ENCODE results near the gene TMEM229B.

TMEM229B gene

DNA sequence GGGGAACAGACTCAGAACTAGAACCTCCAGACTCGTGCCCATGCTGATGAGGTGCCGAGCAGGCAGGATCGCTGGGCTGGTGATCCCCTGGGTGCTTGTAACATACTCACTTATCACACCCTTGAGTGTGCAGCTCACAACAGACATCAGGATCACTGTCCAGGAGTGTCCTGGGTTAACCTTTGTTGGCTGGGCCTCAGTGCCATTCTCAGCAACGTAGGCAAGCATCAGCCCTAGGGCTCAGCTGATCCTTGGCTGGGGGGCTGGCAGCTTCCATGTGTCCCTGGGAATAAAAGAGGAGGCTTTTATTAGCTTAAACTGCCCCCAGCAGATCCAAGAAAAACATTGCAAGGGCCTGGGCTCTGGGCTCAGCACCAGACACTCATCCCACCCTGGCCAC is 1.6 kb downstream of the TMEM229B start:
- DNase-seq (ENCODE audit: low read depth) = no peak

DNA sequence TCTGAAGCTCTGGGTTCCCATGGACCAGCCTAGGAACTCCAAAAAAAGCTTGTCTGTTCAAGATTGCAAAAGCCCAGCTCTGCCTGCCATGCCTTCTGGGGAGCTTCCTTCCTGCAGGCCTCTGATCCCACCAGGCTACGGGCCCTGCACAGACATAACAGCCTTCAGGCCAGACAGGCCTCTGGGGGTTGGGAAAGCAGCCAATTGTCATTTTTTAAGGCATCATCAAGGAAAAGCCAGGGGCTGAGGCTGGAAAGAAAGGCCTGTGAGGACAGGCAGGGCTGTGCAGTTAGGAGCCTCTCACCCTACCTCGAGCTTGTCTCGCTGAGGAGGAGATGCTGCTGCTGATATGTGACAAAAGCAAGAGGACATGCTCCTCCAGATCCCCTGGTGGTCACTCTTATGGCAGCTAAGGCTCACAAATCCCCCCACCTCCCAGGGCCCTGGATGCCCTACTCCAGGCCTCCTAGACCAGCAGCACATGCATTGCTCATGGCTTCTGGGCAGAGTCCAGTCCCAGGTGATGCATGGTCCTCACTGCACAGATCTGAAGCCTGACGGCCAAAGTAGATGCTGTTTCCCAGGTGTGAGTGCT is 2.9 kb downstream of the TMEM229B start:
- DNase-seq (ENCODE audit: low read depth) = no peak

DNA sequence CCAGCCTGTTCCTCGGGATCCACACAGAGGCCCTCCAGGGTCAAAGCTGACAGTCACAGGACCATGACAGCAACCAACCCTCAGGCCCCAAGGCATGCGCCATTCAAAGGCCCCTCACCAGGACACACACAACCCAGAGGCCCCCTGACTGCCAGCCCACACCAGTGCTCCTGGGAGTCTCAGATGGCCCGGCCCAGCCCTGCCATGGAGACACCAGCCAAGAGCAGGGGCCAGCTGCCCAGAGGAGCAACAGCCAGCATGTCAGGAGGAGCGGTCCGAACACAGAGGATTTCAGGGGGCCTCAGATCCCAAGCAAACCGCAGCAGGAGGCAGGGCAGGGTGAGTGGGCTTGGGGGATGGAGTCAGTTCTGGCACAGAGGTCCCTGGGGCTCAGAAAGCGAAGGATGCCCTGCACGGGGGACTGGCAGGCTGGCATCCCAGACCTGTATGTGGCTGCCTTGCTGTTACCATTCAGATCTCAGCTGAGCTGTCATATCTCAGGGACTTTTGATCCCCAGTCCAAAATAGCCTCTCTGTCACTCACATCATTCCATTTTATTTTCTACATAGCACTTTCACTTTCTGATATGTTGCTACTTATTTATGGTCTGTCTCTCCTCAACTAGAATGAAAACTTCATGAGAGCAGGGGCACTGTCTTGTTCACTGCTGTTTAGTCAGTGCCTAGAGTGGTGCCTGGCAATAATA is 4.8 kb downstream of the TMEM229B start:
- DNase-seq (ENCODE audit: low read depth) = no peak

DNA sequence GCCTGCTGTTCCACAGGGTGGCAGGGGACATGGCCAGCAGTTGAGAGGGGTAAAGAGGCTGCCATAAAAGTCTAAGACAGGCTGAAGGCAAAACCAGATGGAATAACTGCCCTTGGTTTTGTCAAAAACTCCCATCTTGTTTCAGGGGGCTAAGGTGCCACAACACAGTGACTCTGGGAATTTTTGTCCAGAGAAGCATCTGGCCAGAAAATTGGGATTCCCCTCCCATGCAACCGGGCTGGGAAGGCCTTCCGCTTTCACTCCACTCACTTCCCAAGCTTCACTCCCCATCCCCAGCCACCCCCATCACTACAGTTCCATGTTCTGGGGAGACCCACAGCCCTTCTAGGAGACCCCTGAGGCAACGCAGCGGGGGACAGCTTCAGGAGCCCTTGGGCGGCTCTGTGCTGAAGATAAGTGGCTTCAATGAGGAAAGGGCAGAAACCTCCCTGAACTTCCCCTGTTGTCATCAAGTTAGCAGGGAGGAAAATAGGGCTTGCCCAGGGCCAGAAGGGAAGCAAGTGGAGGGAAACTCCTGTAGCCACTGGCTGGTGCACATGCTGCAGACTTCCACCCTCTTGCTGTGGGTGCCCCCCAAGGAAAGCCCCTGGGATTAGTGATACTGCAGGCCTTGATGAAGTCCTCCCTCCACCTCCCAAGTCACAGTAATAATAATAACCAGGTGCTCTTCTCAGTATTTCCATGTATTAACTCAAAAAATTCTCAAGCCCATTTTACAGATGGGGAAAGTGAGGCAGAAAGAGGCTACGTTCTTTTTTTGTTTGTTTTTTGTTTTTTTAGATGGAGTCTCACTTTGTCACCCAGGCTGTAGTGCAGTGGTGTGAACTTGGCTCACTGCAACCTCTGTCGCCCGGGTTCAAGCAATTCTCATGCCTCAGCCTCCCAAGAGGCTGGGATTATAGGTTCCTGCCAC is 6.0 kb downstream of the TMEM229B start:
- no peak for DNase-seq (ENCODE audit: low read depth)

DNA sequence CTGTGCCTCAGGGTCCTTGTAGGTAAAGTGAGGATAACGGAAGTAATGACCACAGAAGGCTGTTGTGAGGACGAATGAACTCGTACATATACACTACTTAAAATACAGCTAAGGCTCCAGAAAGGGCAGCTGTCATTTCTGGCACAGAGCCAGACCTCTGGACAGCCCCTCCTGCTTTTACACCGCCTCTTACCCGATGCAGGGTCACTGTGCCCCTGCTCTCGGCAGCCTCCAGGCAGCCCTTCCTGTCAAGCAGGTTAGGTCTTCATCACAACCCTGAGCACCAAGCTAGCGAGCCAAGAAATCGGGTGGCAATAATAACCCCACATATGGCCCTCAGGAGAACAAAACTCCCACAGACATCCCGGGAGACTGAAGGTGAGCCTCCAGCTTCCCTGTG is 8.5 kb downstream of the TMEM229B start:
- no peak for DNase-seq (ENCODE audit: low read depth)

DNA sequence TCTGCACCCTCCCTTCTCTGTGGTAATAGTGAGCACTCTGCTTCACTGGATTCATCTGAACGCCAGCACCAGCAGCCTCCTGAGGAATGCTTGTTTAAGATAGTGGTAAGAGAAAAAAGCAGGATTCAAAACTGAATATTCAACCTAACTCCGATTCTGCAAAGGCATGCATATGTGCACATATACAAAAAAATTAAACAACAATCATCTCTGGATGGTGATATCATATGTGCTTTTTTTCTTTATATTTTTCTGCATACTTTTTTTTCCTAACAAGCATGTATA is 9.8 kb downstream of the TMEM229B start:
- DNase-seq (ENCODE audit: low read depth) = no peak

DNA sequence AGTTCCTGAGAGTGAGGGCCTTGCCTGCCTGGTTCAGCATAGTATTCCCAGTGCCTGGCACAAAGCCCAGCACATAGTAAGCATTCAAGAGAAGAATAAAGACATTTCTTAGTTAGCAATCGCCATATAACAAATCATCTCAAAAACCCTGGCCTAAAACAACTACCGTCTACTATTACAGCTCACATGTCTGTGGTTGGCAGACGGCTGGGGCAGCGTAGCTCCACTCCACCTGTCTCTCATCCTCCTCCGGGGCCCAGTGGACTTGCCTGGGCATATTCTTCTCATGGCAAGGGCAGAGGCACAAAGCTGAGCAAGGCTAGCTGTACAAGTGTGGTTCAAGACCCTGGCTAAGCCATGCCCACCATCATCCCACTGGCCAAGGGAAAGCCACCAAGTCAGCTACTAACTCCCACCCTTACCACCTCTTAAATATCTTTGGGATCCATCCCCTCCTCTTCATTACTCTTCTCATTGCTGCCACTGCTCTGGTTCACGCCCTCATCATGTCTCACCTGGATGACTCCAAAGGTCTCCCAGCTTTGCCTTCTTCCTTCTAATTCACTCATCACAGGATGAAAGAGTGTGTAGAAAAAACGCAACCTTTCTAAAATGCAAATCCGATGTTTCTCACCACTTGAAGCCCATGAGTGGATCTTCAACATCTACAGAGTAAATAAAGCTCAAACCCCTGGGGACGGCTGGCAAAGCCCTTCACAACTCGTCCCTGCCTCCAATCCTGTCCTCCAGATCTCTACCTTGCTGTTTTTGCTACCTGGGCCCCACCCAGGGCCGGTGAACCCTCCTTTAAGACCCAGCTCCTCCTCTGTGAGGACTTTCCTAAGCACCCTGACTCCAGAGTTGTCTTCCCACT is 10.4 kb downstream of the TMEM229B start:
- no peak for DNase-seq (ENCODE audit: low read depth)

DNA sequence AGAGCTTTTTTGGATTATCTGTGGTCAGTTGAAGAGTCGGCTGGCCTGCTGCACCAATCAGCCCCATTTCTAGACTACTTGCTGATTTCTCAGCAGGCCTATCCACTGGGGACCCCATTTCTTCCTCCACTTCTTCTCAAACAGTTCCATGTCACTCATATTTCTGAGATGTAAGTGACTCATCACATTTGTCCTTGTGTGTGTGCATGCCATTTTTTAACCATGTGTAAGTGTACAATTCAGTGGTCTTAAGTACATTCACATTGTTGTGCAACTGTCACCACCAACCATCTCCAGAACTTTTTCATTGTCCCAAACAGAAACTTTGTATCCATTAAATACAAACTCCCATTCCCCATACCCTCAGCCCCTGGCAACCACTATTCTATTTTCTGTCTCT is 14.2 kb downstream of the TMEM229B start:
- no peak for DNase-seq (ENCODE audit: low read depth)

DNA sequence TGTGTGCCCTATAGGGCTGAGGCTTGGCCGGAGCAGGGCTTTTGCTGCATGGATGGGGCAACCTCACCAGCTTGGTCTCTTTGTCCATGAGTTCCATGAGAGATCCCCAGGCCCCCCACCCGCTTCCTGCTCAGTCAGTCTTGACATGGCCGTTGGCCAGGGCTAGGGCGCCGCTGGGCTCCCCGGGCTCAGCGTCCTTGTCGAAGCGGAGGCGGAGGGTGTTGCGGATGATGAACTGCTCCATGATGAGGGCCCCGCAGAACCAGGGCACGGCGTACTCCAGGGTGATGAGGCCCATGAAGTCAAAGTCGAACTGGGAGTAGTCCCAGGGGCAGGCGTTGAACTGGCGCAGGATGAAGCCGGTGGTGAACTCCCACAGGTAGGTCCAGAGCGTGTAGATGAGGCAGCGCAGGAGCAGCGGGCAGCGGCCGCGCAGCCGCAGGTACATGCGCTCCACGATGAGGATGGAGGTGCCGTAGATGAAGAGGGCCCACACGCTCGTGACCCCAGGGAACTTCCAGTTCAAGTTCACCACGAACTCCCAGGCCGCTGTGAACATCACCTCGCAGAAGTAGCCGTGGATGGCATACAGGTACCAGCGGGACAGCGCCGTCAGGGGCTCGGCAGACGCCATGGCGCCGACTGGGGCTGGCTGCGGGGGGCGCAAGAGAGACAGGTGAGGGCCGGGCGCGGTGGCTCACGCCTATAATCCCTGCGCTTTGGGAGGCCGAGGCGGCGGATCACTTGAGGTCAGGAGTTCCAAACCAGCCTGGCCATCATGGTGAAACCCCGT is 15.0 kb downstream of the TMEM229B start:
- no peak for DNase-seq (ENCODE audit: low read depth)

DNA sequence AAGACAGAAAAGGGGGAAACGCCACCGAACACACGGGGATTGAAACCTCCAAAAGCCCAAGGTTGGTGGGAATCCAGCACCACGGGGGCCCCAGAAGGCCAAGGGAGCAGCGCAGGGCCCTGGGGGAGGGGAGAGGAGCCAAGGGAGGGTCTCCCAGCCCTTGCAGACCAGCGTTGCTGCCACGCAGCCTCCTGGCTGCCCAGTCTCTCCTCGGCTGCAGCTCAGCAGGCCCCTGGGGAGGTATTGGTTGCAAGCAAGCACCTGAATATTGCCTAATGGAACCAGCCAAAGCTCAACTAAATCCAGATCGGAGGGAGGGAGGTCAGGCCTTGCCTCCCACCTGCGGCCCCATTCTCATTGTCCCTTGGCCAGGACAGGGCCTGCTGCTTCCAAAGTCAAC is 15.8 kb downstream of the TMEM229B start:
- no peak for DNase-seq (ENCODE audit: low read depth)

DNA sequence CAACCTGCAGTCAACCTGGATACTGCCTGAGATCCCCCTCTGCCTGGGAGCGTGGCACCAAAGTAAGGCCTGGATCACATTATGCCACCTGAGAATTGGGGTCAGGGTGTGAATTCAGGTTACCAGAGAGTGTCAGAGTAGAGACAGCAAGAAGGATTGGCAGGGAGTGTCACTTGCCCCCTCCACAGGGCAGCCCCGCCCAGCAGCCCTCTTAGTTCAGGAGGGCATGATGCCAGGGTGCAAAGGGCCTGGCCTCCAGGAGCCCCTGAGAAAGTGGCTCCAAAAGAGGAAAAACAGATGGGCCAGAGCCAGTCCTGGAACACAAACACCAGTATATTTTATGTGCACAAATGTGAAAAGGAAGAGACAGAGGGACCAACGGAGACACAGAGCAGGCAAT is 18.6 kb downstream of the TMEM229B start:
- DNase-seq (ENCODE audit: low read depth) = no peak

DNA sequence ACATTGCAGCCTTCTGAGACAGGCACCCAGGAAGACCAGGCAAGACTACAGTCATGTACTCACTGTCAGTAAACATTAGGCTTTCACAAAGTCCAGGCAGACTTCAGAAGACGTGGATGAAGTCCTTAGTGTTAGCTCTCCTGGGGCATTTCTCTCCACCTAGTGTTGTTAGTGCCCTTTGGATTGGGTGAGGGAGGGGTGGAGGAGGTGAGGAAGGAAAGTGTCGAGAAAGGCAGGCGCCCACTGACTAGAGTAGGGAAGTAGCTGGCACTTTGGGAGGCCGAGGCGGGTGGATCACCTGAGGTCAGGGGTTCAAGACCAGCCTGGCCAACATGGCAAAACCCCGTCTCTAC is 20.2 kb downstream of the TMEM229B start:
- DNase-seq (ENCODE audit: low read depth) = no peak

DNA sequence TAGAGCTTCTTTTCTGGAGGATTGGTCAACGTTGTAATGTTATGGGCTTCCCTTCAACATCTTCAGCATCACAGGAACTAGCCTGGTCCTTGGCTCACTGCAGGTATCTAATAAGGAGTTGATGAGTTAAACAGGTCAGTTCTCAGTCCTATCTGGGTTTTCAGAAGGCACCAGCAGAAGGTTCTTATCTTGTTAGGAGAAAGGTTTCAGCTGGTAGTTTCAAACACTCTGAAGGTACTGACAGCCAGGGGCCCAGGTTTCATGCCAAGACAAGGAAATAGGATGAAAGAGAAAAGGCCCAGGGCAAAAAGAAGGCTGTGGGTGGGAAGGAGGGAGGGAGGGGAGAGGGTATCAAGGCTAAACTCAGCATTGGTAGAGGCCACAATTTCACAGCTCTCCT is 21.4 kb downstream of the TMEM229B start:
- DNase-seq (ENCODE audit: low read depth) = no peak

DNA sequence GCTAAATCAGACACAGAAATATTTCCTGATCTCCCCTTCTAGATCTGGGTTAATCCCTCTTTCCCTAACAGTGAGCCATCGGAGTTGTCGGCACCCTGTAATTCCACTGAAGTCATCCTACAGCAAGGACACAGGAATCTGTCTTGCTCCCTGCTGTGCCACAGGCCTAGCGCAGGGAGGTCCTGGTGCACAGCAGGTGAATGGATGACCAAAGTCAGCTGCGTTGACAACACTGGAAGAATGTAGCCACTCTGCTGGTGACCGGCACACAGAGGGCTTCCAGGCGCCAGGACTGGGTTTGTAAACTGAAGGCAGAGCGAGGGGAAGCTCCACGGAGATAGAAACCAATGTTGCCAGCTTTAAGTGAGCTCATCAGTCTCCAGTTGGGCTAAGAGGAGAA is 23.6 kb downstream of the TMEM229B start:
- no peak for DNase-seq (ENCODE audit: low read depth)

DNA sequence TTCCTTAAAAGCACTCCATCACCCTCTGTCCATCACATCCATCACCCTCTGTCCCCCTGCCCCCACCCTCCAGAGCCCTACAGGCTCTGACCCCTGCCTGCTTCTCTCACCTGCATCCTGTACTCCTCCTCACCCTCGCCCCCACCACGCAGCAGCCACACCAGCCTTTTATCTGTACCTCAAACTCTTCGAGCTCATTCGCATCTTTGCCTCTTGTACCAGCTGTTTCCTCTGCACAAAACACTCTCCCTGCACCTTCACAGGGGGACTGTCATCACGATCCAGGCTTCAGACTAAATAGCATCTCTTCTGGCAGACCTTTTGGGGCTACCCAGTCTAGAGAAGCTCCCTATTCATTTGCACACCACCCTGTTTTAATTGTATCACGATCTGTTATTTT is 24.1 kb downstream of the TMEM229B start:
- DNase-seq (ENCODE audit: low read depth) = no peak

DNA sequence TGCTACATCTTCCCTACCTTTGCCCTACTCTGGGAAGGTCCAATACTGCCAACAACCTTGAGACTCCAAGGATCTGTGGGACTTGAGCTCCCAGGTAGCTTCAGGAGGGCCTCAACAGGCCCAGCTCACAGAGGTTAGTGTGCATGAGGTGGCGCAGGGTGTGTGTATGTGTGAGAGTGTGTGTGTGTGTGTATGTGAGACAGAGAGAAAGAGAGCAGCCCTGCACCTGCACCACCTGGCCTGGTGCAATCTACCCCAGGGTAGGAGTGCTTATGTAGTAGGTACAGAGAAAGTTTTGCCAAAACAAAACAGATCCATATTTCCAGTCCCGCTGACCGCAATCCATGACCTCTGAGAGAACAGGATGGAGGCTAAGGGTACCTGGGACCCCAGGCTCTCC is 24.6 kb downstream of the TMEM229B start:
- no peak for DNase-seq (ENCODE audit: low read depth)

DNA sequence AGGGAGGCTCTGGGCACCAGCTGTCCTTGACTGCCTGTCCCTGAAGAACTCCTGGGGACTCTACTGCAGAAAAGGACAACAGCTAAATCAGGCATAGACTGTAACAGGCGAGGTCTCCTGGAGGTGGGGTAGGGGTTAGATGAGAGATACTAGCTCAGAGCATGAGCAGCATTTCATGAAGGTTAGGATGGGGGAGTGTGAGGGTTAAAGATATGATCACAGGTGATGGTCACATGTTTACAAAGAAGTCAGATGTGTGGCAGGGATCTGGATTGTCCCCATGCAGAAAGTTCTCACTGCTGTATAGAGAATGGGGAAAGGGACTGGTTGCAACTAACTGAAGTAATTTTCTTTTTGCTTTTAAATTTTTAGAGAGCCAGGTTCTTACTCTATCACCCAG is 26.5 kb downstream of the TMEM229B start:
- DNase-seq (ENCODE audit: low read depth) = no peak

DNA sequence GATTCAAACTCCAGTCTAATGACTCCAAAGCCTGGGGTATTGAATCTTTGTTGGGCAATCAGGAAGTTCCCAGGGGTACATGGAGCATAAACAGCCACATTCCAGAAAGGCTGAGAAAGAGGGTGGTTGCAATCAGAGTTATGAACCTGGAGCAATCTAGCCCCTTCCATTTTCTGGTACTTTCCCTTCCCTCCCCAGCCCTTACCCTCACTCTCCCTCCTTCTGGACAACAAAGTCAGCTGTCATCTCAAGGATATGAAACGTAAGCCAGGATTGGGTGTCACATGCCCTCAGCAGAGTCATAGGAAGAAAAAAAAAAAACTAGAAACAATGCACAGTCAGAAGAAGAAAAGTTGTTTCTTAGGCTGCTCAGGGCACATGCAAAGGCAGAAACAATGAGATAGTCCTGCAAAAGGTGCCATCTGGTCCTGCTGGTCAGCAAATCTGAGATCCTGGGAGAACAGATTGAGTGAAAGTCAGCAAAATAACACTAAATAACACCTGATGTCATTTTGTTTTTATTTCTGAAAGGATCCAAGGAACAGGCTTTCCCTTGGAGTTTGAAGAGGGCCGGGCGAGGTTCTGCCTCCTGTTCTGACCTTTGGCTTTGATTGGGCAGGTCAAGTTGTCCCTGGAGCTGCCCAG is 27.1 kb downstream of the TMEM229B start:
- no peak for DNase-seq (ENCODE audit: low read depth)

DNA sequence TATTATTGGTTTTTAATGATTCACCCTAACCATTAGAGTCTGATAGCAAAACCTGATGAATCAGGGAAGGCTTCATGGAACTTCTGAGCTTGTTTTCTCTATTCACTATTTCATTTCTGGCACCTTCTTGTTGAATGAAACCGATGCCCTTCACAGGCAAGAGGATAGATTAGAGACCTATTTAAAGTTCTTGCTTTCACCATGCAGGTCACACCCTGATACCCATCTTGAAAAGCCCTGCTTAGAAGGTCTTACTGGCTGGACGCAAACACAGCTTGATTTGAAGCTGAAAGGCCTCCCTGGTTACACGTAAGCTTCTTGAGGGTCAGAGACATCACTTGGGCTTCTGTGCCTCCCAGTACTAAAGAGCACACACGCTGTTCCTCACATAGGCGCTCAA is 29.2 kb downstream of the TMEM229B start:
- no peak for DNase-seq (ENCODE audit: low read depth)

DNA sequence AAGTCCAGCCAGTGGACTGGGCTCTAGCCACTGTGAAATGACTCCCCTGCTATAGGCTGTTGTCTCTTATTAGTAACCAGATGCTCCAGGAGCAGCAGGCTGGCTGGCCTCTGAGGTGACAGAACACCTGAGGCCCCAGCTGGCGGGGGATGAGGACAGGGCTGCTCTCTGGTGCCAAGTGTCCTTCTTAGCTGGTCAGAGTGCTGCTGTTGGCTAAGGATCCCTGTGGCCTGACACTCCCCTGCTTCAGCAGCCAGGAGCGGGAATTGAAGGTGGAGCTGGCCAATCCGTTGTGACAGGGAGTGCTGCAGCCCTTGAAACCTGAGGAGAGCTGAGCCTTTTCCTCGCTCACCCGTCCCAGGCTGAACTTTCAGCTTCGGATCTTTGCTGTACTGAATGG is 30.7 kb downstream of the TMEM229B start:
- no peak for DNase-seq (ENCODE audit: low read depth)

DNA sequence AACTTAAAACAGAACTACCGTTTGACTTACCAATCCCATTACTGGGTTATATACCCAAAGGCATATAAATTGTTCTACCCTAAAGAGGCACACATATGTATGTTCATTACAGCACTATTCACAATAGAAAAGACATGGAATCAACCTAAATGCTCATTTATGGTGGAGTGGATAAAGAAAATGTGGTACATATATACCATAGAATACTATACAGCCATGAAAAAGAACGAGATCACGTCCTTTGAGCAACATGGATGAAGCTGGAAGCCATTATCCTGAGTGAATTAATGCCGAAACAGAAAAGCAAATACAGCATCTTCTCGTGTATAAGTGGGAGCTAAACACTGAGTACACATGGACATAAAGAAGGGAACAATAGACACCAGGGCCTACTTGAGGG is 31.8 kb downstream of the TMEM229B start:
- DNase-seq (ENCODE audit: low read depth) = no peak

Data from stimulated activated CD8-positive, alpha-beta memory T cell treated with anti-CD3 and anti-CD28 coated beads, Interleukin-7, amount 100 ng/mL, for 24 hours (primary cell).